HG03571 (cell line): ENCODE data around the gene TMEM229B.
"Not testable (repeated sequence)": the region's sequence is repeated elsewhere in the genome, so short reads cannot be mapped to it uniquely, and the experiment has no call there.

ENCODE experiments used
- ATAC-seq: cut with Tn5 transposase; IDR thresholded peaks from one replicate; pipeline ENCODE4 v1.9.1; 2021; ENCODE audit not compliant: unreplicated experiment

The TMEM229B gene

DNA sequence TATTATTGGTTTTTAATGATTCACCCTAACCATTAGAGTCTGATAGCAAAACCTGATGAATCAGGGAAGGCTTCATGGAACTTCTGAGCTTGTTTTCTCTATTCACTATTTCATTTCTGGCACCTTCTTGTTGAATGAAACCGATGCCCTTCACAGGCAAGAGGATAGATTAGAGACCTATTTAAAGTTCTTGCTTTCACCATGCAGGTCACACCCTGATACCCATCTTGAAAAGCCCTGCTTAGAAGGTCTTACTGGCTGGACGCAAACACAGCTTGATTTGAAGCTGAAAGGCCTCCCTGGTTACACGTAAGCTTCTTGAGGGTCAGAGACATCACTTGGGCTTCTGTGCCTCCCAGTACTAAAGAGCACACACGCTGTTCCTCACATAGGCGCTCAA, 29.2 kb downstream of the TMEM229B start:
- ATAC-seq: no peak

DNA sequence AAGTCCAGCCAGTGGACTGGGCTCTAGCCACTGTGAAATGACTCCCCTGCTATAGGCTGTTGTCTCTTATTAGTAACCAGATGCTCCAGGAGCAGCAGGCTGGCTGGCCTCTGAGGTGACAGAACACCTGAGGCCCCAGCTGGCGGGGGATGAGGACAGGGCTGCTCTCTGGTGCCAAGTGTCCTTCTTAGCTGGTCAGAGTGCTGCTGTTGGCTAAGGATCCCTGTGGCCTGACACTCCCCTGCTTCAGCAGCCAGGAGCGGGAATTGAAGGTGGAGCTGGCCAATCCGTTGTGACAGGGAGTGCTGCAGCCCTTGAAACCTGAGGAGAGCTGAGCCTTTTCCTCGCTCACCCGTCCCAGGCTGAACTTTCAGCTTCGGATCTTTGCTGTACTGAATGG, 30.7 kb downstream of the TMEM229B start:
- ATAC-seq: no peak

DNA sequence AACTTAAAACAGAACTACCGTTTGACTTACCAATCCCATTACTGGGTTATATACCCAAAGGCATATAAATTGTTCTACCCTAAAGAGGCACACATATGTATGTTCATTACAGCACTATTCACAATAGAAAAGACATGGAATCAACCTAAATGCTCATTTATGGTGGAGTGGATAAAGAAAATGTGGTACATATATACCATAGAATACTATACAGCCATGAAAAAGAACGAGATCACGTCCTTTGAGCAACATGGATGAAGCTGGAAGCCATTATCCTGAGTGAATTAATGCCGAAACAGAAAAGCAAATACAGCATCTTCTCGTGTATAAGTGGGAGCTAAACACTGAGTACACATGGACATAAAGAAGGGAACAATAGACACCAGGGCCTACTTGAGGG, 31.8 kb downstream of the TMEM229B start:
- ATAC-seq: no peak

DNA sequence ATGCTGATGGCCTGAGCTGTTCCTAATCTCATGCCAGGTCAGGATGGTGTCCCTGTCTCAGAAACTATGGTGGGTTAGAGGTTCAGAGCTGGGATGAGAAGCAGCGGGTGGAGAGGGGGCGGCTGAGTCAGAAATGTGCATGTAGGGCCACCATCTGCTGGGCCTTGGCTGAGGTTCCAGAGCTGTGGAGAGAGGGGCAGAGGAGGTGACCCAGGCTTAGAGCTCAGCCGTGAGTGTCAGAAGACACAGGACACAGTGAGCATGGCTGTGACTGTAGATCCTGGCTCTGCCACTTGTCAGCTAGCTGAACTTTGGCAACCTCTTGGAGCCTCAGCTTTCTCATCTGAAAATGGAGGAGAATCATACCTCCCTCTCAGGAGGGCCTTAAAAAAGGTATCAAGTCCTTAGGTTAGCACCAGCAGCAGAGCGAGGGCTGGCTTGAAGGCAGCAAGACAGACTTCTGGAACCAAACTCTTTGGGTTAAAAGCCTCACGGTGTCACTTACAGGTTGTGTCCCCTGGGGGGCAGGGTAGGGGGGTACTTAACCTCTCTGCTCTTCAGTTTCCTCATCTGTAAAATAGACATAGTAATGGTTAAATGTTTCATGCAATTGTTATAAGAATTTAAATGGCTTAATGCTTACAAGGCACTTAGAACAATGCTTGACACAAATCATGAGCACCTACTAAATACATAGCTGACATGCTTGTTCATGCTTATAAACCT, 34.8 kb downstream of the TMEM229B start:
- ATAC-seq: no peak

DNA sequence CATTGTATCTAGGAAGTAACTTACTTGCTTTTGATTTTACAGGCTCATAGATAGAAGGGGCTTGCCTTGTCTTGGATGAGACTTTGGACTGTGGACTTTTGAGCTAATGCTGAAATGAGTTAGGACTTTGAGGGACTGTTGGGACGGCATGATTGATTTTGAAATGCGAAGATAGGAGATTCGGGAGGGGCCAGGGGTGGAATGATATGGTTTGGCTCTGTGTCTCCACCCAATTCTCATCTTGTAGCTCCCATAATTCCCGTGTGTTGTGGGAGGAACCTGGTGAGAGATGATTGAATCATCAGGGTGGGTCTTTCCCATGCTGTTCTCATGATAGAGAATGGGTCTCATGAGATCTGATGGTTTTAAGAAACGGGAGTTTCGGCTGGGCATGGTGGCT, 36.9 kb downstream of the TMEM229B start:
- ATAC-seq: not testable (repeated sequence)

DNA sequence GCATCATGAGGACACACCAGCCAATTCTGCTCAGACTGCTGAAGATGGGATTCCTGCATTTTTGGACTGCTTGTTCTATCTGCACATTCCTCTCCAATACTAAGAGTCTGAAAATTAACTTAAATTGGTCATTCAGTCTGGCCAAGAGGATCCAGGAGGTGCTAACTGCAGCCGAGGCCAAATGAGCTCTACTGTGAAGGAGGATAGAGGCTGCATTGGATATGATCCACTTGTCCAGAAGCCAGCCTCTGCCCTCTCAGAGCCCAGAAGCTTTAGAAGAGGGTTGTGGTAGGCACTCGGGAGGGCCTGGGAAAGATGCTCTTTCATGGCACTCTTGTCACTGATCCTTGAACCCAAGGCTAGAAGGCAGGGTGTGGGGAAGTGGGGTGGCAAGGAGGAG, 39.4 kb downstream of the TMEM229B start:
- ATAC-seq: no peak

DNA sequence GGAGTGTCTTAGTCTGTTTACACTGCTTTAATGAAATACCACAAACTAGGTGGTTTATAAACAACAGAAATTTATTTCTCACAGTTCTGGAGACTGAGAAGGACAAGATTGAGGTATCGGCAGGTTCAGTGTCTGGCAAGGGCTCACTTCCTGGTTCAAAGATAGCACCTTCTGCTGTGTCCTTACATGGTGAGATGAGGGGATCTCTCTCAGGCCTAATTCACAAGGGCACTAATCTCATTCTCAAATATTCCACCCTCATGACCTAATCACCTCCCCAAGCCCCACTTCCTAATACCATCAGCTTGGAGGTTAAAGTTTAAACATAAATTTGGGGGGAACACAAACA, 41.5 kb downstream of the TMEM229B start:
- ATAC-seq: no peak

DNA sequence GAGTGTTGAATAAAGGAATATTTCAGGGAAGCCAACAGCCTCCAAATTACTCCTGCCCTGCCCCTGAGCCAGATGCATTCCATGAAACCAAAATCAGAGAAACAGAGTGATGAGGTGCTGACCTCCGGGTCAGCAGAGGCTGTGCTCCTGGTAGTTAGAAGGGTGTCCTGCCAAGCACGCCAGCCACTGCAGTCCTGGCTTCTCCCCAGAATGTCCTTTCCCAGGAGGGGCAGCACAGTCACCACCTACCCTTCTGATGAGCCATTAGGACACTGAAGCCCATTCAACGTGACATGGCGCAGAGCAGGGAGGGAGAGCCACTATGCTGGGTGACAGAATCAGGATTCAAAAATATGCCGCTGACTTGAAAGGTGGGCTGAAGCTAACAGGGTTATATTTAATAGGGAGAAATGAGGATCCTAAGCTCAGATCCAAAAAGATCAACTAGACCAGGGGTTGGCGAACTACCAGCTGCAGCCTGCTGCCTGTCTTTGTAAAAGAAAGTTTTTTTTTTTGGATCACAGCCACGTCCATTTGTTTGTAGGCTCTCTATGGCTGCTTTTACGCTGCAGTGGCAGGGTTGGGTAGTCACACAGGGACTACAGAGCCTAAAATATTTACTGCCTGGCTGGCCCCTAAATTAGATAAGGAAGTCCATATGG, 42.0 kb downstream of the TMEM229B start:
- no peak for ATAC-seq

DNA sequence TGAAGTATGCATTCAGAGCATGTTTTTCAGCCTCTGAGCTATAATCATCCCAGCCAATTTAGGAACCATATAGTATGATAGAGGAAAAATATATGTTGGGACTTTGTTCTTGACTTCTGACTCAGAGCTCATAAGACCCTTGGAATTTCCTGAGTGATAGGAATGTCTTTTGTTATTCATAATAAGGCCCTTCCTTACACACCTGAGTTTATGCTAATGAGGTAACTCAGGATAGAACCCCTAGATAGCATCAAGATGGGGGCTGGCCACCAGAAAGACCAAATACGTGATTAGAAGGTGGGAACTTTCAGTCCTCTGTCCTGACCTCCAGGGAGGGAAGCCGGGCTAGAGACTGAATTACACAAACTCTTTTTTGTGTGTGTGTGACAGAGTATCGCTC, 44.1 kb downstream of the TMEM229B start:
- ATAC-seq: no peak

DNA sequence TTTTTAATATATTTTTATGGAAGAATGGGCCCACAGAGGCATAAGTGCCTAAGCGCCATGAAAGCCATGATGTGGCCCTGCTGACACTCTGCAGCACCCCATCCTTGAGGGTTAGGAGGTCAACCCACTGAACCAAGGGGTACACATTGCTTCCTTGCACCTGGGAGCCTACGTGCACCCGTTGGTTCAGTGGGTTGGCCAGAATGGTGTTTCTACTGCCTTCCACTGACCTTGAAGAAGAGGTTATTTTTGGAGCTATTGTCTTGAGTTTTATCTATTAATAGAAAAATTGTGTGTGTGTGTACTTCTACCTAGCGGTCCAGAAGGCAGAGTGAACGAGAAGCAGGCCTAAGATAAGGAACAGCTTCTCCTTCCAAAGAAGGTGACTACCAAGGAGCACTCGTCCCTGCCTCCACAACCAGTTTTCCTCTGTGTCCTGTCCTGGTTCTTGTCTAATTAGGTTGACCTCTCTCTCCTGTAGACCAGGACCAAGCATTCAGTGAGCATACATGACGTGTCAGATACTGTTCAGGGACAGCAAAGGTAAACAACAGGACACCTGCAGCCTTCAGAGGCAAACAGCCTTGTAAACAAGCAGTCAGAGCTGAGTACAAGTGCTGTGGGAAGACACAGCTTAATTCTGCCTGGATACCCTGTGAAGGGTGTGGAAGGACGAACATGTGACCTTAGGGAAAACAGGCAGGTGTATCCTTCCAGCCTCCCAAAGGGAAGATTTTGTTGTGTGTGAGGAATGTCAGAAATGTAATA, 46.2 kb downstream of the TMEM229B start:
- ATAC-seq: no peak

DNA sequence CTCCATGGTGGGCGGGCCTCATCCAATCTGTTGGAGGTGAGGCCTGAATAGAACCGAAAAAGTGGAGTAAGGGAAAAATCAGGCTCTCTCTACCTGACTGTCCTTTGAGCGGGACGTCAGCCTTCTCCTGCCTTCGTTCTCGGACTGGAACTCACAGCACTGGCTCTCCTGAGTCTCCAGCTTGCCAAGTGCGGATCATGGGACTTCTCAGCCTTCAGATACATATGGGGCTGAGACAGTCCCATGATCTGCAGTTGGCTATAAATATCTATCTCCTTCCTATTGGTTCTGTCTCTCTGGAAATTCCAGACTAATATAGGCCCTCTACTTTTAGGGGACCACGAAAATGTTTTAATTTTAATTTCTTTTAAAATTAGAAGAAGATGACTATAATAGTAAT, 46.8 kb downstream of the TMEM229B start:
- no peak for ATAC-seq

DNA sequence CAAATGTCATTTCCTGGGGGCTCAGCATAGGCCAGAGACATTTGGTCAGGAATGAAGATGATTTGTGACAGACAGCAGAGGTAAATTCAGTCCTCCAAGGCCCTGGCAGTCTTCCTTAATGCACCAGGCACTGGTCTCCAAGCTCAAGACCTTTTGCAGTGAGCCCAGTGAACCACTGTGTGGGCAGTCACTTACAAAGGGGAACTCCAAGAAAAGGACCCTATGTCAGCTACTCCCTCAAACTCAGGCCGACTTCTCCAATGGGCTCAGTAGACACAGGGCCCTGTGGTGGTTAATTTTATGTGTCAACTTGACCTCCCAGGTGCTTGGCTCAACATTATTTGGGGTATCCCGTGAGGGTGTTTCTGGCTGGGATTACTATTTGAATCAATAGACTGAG, 47.3 kb downstream of the TMEM229B start:
- ATAC-seq: no peak

DNA sequence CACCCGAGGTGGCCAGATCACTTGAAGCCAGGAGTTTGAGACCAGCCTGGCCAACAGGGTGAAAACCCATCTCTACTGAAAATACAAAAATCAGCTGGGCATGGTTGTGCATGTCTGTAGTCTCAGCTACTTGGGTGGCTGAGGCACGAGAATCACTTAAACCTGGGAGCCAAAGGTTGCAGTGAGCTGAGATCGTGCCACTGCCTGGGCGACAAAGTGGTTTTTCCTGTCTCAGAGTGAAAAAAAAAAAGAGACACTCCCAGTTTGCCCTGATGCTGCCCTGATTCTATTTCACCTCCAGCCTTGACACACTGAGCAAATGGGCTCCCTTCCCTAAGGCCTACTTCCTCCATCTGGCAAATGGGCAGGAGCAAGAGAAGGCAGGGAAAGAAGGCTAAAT, 48.0 kb downstream of the TMEM229B start:
- ATAC-seq: no peak

DNA sequence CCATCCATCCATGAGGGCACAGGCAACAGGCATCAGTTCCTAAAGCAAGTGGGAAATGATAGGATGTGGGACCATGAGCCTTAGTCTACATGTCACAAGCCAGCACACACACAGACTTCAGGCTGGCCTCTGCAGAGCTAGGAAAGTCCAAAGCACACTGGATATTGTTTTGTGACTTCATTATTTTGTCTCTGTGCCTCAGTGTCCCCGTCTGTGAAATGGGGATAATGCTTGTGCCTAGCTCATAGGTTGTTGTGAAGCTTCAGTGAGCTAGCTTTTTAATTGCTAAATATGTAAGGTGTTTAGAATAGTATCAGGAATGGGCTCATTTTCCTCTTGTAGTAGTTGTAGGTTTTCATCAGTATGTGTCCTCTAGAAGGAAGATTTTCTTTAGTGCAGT, 49.6 kb downstream of the TMEM229B start:
- no peak for ATAC-seq

DNA sequence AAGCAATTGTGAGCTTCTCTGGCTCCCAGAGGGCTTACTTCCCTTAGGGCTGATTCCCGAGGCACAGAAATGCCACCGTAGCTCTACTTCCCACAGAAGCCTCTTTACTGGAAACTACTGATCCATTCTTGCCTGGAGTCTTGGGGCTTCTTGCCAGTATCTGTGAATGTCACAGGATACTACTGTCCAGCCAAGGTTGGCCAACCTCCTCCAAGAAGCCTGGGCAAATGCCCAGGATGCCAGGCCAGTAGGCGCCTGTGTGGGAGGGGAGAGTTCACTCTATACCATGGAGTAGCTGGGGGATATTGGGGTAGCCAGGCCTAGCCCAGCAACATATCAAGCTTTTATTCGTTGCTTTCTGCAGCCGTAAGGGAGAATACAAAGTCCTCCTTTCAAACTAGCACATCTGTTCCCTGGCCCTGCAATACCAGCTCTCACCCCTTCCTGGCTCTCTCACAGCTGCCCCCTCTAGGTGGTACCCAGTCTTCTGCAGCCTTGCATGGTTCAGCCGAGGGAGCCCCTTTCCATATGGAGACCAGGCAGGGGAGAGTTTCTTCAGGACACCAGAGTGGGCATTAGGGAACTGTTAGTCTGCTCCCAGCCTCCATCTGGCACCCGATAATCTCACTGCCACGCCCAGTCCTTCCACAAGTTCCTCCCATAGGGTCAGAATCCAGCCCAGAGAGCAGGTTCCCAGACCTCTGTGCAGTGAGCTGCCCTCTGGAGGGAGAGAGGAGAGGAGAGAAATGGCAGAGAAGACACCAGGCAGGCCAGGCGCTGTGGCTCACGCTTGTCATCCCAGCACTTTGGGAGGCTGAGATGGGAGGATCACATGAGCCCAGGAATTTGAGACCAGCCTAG, 52.3 kb downstream of the TMEM229B start:
- no peak for ATAC-seq

DNA sequence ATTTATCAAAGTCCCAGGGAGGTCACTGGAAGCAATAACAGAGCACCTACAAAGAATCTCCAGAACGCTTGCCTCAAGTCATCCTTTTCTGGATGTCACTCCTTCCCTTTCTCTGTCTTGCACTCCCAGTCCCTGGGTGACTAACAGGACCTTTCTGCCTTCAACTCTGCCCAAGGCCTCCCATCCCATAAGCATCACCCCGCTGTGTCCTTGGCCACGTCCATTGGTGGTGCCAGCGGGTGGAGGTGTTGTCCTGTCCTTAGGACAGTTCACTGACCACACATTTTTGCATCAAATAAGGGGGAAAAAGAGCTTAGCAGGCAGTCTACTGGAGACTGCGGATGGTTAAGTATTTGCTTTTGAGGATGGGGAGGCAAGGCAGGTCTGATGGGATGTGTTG, 52.9 kb downstream of the TMEM229B start:
- ATAC-seq: no peak

DNA sequence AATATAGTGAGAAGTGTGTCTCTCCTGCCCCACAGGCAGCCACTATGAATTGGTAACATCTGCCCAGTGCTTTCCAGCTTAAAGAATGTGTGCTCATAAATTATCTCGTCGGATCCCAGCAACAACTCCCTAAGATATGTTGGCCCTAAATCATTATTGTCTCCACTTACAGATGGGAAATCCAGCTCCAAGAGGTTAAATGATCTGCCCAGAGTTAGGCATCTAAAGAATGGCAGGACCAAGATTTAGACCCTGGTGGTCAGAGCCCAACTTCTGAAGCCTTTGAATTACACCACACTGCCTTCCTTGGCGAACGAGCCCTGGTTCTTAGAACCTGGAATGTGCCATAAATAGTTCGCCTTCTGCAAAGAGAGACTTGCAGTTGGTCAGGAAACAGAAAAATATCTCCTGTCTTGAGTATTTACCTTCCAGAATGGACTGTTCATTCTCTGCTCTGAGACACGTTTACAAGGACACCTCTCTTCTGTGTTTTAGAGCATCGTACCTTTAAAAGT, 56.4 kb downstream of the TMEM229B start:
- no peak for ATAC-seq

DNA sequence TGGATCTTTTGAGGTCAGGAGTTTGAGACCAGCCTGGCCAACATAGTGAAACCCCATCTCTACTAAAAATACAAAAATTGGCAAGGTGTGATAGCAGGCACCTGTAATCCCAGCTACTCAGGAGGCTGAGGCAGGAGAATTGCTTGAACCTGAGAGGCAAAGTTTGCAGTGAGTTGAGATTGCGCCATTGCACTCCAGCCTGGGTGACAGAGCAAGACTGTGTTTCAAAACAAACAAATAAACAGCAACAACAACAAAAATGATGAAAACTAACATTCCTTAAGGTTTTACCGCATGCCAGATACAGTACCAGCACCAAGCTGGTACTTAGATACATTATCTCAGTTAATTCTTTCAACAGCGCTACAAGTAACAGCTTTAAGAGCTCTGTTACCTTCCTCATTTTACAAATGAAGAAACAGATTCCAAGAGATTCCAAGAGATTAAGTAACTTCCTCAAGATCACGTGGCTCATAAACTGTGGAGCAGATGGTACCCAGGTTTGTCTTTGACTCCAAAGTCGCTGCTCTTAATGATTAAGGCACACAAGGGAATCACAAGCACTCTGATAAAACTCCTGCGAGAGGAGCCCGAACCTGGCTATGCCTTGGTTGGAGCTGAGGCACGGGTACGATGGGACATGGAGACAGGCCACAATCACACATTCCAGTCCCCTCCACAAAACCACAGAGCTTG, 58.9 kb downstream of the TMEM229B start:
- no peak for ATAC-seq

DNA sequence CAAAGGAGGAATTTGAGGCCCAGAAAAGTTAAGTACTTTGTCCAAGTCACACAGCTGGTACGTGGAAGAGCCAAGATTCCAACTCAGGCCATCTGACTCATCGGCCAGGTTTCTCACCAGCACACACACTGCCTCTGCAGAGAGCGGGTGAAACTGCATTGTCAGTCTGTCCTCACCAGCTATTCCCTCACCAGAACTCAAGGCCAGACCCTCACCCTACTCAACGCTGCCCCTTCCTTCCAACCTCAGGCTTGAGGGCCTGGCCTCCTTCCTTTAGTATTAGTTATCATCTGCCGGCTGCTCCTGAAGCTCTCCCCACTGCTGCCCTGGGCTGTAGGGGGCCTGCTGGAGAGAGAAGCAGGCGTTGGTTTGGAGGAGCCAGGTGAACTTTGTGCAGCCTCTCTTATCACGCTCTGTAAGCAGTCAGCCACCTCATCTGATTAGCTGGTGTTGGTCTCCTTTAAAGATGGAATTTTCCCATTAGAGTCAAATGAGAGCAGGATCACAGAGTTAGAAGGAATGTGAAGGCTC, 60.0 kb downstream of the TMEM229B start:
- ATAC-seq: no peak

DNA sequence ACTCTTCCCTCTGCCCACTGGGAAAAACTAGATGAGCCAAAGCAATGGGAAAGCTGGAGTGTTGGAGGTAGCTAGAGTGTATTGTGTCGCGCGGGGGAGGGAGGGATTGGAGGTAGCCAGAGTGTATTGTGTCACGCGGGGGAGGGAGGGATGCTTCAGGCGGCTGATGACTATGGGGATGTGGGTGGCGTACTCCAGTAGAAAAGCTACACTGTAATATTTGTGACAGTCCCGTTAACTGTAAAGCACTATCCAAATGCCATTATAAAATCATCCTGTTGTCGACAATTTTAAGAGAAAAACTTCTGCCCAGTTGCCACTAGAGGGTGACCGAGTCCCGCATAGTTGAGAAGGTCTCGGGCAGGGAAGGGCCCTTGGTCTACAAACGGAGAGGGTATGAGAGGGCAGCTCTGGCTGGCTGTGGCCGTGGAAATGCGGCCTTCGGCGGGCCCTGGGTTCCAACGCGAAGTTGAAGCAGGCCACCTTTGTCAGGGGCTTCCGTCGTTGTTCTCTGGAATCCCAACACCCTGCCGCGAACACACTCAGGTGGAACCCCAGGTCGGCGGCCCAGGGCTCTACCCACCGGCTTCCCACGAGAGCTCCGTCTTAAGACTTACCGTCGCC, 61.4 kb downstream of the TMEM229B start:
- no peak for ATAC-seq
